Hematopoietic multipotent progenitor cell treated with erythropoietin and hydrocortisone succinate and interleukin-3 and kit ligand, for 17 days (in vitro differentiated cells): ENCODE data around the gene ASAP3.
A peak's percentile ranks its signal among the peaks of the same experiment; 100 is the strongest.

Experiments used
- DNase-seq: peaks from one replicate; pipeline ENCODE4 v3.0.0-alpha.2; 2015; ENCODE audit warnings: low spot score

Gene ASAP3

GRCh38 chr1:23483321-23484252 is at the start of gene ASAP3:
Gene ASAP3 (minus strand): TSS chr1:23484179. CDS start chr1:23484133, 46 bp downstream.
- no peak for DNase-seq

- DNase-seq: no peak
Measured at GRCh38 chr1:23533246-23534023, 49.5 kb upstream of the ASAP3 start.

GRCh38 chr1:23531562-23532094 is 47.6 kb upstream of the ASAP3 start:
- no peak for DNase-seq

GRCh38 chr1:23530747-23531561 is 47.0 kb upstream of the ASAP3 start, which contains the start of gene E2F2:
Gene E2F2 (minus strand): TSS chr1:23531233. CDS start chr1:23530793, 440 bp downstream.
- peak; percentile 91 for DNase-seq

- peak; percentile 66 for DNase-seq
Measured at GRCh38 chr1:23530087-23530746, 46.2 kb upstream of the ASAP3 start.

DNA sequence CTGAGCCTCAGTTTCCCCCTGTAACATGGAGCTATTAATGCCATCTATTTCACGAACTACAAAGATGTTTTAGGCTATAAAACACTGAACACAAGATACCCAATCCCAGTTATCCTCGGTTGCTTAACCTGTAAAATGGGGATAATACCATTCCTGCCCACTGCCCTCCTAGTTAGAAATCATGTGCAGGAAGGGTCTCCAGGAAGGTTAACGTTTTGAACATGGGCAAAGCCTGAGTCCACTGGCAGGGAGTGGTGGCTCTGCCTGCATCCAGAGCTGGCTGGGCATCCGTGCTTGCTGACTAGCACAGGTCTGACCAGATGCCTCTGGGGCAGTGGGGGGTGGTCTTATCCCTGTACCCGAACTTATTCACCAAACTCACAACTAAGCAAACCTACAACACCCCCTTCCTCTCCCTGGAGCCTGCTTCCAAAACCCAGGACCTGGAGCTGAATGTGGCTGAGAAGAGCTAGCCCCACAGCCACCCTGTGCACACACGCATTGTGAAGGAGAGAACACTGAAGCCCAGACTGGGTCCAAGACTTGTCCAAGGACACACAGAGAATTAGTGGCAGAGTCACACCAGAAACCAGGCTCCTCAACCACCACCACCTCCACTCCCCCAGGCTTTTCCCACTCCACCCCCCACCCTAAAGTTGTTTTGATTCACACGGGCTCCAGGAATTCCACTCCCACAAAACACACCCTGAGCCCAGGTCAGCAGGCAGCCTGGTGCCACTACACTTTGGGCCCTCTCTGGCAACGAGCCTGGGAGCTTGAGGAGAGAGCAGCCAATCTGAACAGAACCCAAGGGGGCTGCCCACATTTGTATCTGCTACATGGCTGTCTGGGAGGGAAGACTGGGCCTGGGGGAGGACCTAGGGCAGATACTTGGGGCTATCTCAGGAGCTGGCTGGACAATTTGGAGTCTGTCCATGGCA is 45.4 kb upstream of the ASAP3 start:
- peak; percentile 84 for DNase-seq

DNA sequence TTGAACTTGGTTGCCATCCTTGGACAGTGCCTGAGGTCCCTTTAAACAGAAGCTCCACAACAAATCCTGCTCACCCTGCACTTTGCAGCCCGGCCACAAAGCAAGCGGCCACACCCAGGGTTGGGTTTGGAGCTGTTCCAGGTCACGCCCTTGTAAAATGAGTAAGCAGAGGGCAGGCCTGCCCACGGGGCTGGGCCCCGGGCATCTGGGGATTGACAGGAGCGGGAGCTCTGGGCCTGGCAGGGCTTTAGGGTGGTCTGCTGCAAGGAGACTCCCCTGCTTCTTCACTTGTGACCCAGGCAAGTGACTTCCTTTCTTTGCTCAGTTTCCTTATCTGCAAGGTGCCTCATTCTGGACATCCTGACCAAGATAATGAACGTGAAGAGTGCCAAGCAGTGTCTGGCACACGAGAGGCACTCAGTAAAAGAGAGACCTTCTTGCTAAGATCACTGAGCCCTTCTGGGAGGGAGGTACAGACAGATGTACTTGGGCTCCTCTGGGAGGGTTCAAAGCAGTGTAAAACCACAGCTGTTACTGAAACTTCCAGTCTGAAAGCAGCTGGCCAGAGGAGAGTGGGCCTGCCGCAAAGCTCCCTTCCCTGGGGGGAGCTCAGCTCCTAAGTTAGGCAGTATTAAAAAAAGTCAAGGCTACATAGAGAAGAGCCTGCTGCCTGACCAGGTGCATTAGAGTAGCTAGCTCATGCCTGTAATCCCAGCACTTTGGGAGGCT is 44.4 kb upstream of the ASAP3 start:
- peak; percentile 99 for DNase-seq

- DNase-seq: no peak
Measured at GRCh38 chr1:23527900-23528249, 43.9 kb upstream of the ASAP3 start.

GRCh38 chr1:23527366-23527765 is 43.4 kb upstream of the ASAP3 start:
- DNase-seq: peak; percentile 69

GRCh38 chr1:23526329-23527041 is 42.5 kb upstream of the ASAP3 start:
- DNase-seq: peak; percentile 70

DNA sequence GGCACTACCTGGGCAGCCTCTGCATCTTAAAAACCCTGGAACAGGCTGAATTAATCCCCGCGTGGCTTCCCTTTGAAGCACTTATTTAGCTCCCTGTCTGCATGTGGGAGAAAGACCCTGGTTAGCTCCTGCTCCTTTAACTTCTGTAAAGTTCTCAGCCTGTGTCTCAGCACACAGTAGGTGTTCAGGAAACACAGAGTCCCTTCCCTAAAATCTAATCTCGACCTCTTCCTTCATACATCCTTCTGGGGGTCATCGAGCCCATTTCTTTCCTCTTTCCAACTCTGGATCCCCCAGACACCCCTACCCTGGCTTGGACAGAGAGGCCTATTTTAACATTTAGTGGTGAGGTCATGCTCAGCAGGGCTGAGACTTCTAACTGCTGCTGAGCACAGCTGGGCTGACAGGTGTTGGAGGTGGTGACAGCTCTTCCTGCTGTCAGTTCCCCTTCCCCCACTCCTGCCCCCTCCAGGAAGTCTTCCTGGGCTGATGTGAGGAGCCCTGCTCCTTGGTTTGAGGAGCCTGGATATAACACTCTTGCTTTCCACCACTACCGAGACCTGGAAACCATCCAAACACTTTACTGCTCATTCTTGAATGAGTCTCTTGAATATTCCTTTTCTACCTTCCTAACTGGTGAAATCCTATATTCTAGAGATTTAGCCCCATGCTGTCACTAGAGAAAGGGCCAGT is 41.7 kb upstream of the ASAP3 start:
- peak; percentile 75 for DNase-seq

DNA sequence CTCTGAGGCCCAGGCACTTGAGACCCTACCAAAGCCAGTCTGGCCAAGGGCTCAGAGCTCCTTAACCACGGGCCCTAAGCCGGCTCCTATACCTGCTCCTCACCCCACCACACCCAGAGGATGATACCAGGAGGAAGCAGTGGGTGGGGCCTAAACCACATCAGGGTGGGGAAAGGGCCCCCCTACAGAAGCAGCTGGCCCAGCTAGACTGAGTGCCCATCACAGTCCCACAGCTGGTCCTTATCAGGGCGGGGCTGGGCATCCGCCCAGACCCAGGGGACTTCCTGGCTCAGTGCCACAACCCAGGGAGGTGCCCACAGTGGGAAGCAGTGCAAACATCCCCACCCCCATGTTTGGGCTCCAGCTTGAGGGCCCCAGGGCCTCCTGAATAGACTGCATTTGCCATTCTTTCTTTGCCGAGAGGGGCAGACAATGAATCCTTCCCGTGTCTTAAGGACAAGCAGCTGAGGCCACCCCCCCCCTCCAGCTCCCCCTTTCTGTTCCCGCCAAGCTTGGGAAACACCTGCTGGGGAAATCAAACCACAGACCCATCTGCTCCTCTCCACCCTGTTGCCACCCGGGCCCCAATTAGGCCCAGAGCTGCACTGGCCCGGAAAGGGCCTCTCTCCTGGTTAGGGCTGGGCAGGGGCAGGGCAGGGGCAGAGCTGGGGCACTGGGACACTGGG is 40.9 kb upstream of the ASAP3 start:
- peak; percentile 99 for DNase-seq

DNA sequence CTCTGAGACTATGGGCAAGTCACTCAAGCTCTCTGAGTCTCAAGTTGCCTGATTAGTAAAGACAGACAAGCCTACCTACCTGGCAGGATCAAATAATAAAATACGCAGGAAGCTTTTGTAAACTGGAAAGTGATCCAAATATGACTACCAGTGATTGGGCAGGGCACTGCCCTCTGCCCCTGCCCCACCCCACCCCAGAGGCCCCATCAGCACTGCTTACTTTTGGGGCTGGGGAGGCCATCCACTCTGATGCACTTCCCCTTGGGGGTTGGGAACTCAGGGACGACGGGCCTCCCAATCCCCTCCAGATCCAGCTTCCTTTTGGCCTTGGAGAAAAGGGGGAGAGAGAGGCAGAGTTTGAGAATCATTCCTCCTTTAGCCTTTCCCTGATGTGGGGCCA is 40.2 kb upstream of the ASAP3 start:
- DNase-seq: peak; percentile 79

GRCh38 chr1:23522244-23522982 is 38.4 kb upstream of the ASAP3 start:
- DNase-seq: peak; percentile 62

DNA sequence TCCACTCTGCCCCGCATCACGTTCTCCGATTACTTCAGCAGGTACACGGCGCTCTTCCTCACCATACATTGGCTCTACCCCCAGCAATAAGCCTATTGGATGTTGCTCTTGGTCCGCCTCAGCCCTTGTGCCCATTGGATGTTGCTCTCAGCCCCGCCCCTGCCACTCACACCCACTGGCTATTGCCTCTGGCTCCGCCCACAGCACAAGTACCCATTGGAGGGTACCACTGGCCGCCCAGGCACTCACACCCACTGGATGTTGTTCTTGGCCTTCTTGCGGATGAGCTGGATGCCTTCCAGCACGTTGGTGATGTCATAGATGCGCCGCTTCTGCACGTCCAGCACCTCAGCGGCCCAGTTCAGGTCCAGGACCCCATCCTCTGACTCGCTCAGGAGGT is 37.6 kb upstream of the ASAP3 start:
- peak; percentile 81 for DNase-seq

- no peak for DNase-seq
Measured at GRCh38 chr1:23517581-23517980, 33.6 kb upstream of the ASAP3 start.

DNA sequence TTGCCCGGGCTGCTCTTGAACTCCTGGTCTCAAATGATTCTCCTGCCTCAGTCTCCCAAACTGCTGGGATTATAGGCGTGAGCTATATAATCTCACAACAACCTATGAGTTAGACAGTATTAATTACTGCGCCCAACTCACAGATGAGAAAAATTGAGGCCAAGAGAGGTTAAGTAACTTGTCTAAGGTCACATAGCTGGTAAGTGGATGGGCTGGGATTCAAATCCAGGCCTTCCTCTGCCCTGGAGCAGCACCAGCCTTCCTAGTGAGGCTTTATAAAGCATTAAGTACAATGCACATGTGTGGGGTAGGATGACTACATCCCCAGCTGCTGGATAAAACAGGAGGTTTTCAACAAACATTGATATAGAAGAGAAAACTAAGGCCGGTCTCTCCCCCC is 31.9 kb upstream of the ASAP3 start:
- DNase-seq: peak; percentile 34
